Gastrocnemius medialis (tissue), 4 donors: ENCODE measurements around the gene SKIC3.

Experiments
- POLR2A ChIP-seq, 2 donors: fragments of 450-650 bp; IDR thresholded peaks; one replicate each; pipeline ENCODE4 v1.6.1; 2017; ENCODE audit warnings: antibody characterized with exemption in 2 of 2, mild to moderate bottlenecking in 2 of 2, moderate library complexity in 2 of 2
- TF ChIP-seq, protein P1 (sequence below), 5 experiments: fragments of 450-650 bp in 3 of 5; fragments of 200-600 bp in 2 of 5; sonication (generic) in 2 of 5; IDR thresholded peaks in 4 of 5; conservative IDR thresholded peaks in 1 of 5; 1 replicate in 4 of 5; 2 replicates in 1 of 5; pipeline ENCODE4 v1.5.1; 2016 to 2019; ENCODE audit warnings: antibody characterized with exemption in 5 of 5, mild to moderate bottlenecking in 3 of 5, moderate library complexity in 3 of 5

DNA sequence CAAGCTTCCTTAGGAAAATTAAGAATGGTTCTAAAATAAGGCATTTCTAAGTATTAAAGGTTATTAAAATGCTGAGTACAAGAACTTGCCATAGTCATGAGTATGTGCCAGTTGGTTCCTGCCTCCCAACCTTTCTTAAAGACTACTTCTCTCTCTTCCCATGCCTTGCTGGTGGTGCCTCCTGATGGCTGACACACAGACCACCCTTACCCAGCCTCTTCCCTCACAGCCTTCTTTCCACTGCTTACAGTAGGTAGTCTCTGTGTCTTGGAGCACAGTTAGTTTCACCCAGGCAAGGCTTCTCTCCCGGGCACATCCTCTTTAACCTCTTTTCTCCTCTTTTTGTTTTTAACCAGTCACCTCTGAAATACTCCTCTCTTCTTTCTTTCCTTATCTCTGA lies 44.5 kb upstream of the SKIC3 start:
- no peak for TF ChIP-seq POLR2A (IDR thresholded peaks at IDR 0.05)
- TF ChIP-seq, protein P1, sequence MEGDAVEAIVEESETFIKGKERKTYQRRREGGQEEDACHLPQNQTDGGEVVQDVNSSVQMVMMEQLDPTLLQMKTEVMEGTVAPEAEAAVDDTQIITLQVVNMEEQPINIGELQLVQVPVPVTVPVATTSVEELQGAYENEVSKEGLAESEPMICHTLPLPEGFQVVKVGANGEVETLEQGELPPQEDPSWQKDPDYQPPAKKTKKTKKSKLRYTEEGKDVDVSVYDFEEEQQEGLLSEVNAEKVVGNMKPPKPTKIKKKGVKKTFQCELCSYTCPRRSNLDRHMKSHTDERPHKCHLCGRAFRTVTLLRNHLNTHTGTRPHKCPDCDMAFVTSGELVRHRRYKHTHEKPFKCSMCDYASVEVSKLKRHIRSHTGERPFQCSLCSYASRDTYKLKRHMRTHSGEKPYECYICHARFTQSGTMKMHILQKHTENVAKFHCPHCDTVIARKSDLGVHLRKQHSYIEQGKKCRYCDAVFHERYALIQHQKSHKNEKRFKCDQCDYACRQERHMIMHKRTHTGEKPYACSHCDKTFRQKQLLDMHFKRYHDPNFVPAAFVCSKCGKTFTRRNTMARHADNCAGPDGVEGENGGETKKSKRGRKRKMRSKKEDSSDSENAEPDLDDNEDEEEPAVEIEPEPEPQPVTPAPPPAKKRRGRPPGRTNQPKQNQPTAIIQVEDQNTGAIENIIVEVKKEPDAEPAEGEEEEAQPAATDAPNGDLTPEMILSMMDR (IDR thresholded peaks at IDR 0.05 in 4 of 5, conservative IDR thresholded peaks at IDR 0.05 in 1 of 5), result no peak
